ENCODE results near the gene TRIM33.

GRCh38 chr1:114453361-114453784 lies 57.6 kb downstream of the TRIM33 start:
- TF ChIP-seq CTCF (IDR thresholded peaks at IDR 0.05), result no peak
- no peak for TF ChIP-seq POLR2A (IDR thresholded peaks at IDR 0.05)
- TF ChIP-seq POLR2AphosphoS5 (IDR thresholded peaks at IDR 0.05), result no peak

All from suprapubic skin (tissue), 4 donors.